Ishikawa (cell line): ENCODE data around the gene MAB21L1.

ENCODE experiments used
- FOXM1 ChIP-seq: IDR thresholded peaks from 2 replicates; pipeline ENCODE4 v1.6.1; 2012; ENCODE audit warnings: low read depth, borderline replicate concordance
- MAX ChIP-seq: IDR thresholded peaks from 2 replicates; pipeline ENCODE4 v1.6.1; 2012
- REST ChIP-seq: IDR thresholded peaks from 2 replicates; pipeline ENCODE4 v1.6.1; 2012; ENCODE audit warnings: low read depth, mild to moderate bottlenecking
- TAF1 ChIP-seq: IDR thresholded peaks from 2 replicates; pipeline ENCODE4 v1.6.1; 2012; ENCODE audit warnings: low read depth, mild to moderate bottlenecking
- ZBTB7A ChIP-seq: IDR thresholded peaks from 2 replicates; pipeline ENCODE4 v1.6.1; 2012; ENCODE audit warnings: low read depth

GRCh38 chr13:35496761-35497386 lies 20.4 kb upstream of the MAB21L1 start:
- TF ChIP-seq FOXM1: no peak
- TF ChIP-seq ZBTB7A: no peak
- no peak for TF ChIP-seq REST
- no peak for TF ChIP-seq MAX
- TF ChIP-seq TAF1: no peak
